Activated CD4-positive, CD25-positive, alpha-beta regulatory T cell treated with anti-CD3 and anti-CD28 coated beads, Interleukin-2, amount 50 U/mL, for 24 hours (primary cell): ENCODE measurements around the gene TMEM161B.
"Not testable (repeated sequence)": the region's sequence is repeated elsewhere in the genome, so short reads cannot be mapped to it uniquely, and the experiment has no call there.

Experiments
- ATAC-seq, 2 donors: fragments of 150-1000 bp; cut with Tn5 transposase; one replicate each; pipeline ENCODE4 v1.10.0; 2021; ENCODE audit warnings: mild to moderate bottlenecking in 1 of 2, moderate library complexity in 1 of 2

The TMEM161B gene

GRCh38 chr5:88268385-88269184 lies at the start of gene TMEM161B:
TMEM161B (minus strand) TSS chr5:88268845; CDS start chr5:88268723, 122 bp downstream.
- peak; percentile 99 for ATAC-seq

GRCh38 chr5:88304356-88304755 lies 35.7 kb upstream of the TMEM161B start:
- ATAC-seq, result no peak

GRCh38 chr5:88298425-88298824 lies 29.8 kb upstream of the TMEM161B start:
- no peak for ATAC-seq

- no peak for ATAC-seq
These were observed 22.2 kb upstream of the TMEM161B start for GRCh38 chr5:88290801-88291200.

- no peak for ATAC-seq
These were observed 20.0 kb upstream of the TMEM161B start for GRCh38 chr5:88288528-88289197.

GRCh38 chr5:88287846-88288527 lies 19.3 kb upstream of the TMEM161B start:
- no peak for ATAC-seq

GRCh38 chr5:88287302-88287701 lies 18.7 kb upstream of the TMEM161B start:
- no peak for ATAC-seq

GRCh38 chr5:88283690-88284089 lies 15.0 kb upstream of the TMEM161B start:
- no peak for ATAC-seq

- ATAC-seq, result no peak
These were observed 12.7 kb upstream of the TMEM161B start for GRCh38 chr5:88281322-88281721.

- ATAC-seq, result no peak
These were observed 10.9 kb upstream of the TMEM161B start for GRCh38 chr5:88279584-88279983.

GRCh38 chr5:88276378-88276777 lies 7.7 kb upstream of the TMEM161B start:
- ATAC-seq, result no peak

- no peak for ATAC-seq
These were observed 6.9 kb upstream of the TMEM161B start for GRCh38 chr5:88275581-88275980.

GRCh38 chr5:88269222-88269771 lies 652 bp upstream of the TMEM161B start:
- peak; percentile 2 to 5 for ATAC-seq

GRCh38 chr5:88264565-88264964 lies 4.1 kb downstream of the TMEM161B start:
- ATAC-seq, result not testable (repeated sequence)

GRCh38 chr5:88263349-88263748 lies 5.3 kb downstream of the TMEM161B start:
- ATAC-seq, result no peak

- ATAC-seq, result no peak
These were observed 6.5 kb downstream of the TMEM161B start for GRCh38 chr5:88262116-88262515.

GRCh38 chr5:88258636-88259035 lies 10.0 kb downstream of the TMEM161B start:
- no peak for ATAC-seq

- no peak for ATAC-seq
These were observed 11.8 kb downstream of the TMEM161B start for GRCh38 chr5:88256872-88257271.

- no peak for ATAC-seq
These were observed 12.6 kb downstream of the TMEM161B start for GRCh38 chr5:88256037-88256436.

GRCh38 chr5:88254320-88254719 lies 14.3 kb downstream of the TMEM161B start:
- ATAC-seq, result no peak

GRCh38 chr5:88251048-88251711 lies 17.5 kb downstream of the TMEM161B start:
- peak; percentile 98 for ATAC-seq

- no peak for ATAC-seq
These were observed 18.6 kb downstream of the TMEM161B start for GRCh38 chr5:88250010-88250409.
